ENCODE data around the gene RANGRF.

DNA sequence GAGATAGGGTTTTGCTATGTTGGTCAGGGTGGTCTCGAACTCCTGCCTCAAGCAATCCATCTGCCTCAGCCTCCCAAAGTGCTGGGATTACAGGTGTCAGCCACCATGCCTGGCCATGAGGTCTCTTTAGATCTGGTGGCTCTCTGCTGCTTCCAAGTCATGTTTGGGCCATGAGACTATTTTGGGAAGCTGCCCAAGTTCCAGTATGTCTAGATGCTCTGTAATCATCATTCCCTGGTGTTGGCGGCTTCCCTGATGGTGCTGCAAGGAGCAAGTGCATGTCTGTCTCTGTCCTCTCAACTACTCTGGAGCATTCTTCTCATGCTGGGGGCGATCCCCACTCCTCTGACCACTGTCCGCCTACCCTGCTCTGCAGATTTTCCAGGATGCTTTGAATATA lies 44.8 kb downstream of the RANGRF start:
- TF ChIP-seq POLR2A (IDR thresholded peaks at IDR 0.05) (no peak), CTCF (IDR thresholded peaks at IDR 0.05) (no peak)
